SK-N-SH treated with all-trans-retinoic acid at 6 μM for 48 hours (cell line): ENCODE results near the gene GATAD2A.

Source experiments
- ATAC-seq: fragments of 200-7000 bp; cut with Tn5 transposase; 3 replicates; pipeline ENCODE4 v1.9.1; 2020; ENCODE audit warnings: mild to moderate bottlenecking, moderate library complexity
- ARNTL ChIP-seq: fragments of 450-650 bp; formaldehyde crosslinking; IDR thresholded peaks from 2 replicates; pipeline ENCODE4 v1.5.0; 2020; ENCODE audit warnings: low read depth, mild to moderate bottlenecking, moderate library complexity, borderline replicate concordance
- BACH2 ChIP-seq: fragments of 250-450 bp; sonication (Bioruptor Pico); IDR thresholded peaks from 2 replicates; pipeline ENCODE4 v1.9.0; 2021; ENCODE audit warnings: mild to moderate bottlenecking, borderline replicate concordance
- CREB5 ChIP-seq: fragments of 250-450 bp; sonication (Bioruptor Pico); IDR thresholded peaks from 2 replicates; pipeline ENCODE4 v1.5.1; 2020; ENCODE audit warnings: low read depth, mild to moderate bottlenecking, moderate library complexity
- CSDC2 ChIP-seq: fragments of 250-450 bp; sonication (Bioruptor Pico); IDR thresholded peaks from 2 replicates; pipeline ENCODE4 v1.5.0; 2020; ENCODE audit warnings: mild to moderate bottlenecking, moderate library complexity
- CSRNP3 ChIP-seq: fragments of 250-450 bp; sonication (Bioruptor Pico); IDR thresholded peaks from 2 replicates; pipeline ENCODE4 v1.5.1; 2021; ENCODE audit warnings: mild to moderate bottlenecking, moderate library complexity
- ESRRG ChIP-seq: fragments of 250-450 bp; sonication (Bioruptor Pico); IDR thresholded peaks from 2 replicates; pipeline ENCODE4 v1.6.1; 2021; ENCODE audit warnings: mild to moderate bottlenecking
- GLIS3 ChIP-seq: fragments of 250-450 bp; sonication (Bioruptor Pico); IDR thresholded peaks from 2 replicates; pipeline ENCODE4 v1.5.0; 2020; ENCODE audit warnings: mild to moderate bottlenecking, moderate library complexity
- ISL1 ChIP-seq: fragments of 250-450 bp; sonication (Bioruptor Pico); IDR thresholded peaks from 2 replicates; pipeline ENCODE4 v2.1.2; 2022; ENCODE audit warnings: mild to moderate bottlenecking, moderate library complexity
- OSR1 ChIP-seq: fragments of 250-450 bp; sonication (Bioruptor Pico); IDR thresholded peaks from 2 replicates; pipeline ENCODE4 v1.8.0; 2022; ENCODE audit warnings: moderate library complexity, mild to moderate bottlenecking, inconsistent platforms
- PATZ1 ChIP-seq: fragments of 250-450 bp; sonication (Bioruptor Pico); IDR thresholded peaks from 2 replicates; pipeline ENCODE4 v1.8.0; 2020; ENCODE audit warnings: mild to moderate bottlenecking, moderate library complexity, borderline replicate concordance
- POU6F1 ChIP-seq: fragments of 250-450 bp; sonication (Bioruptor Pico); IDR thresholded peaks from 2 replicates; pipeline ENCODE4 v1.8.0; 2021; ENCODE audit warnings: low read depth, mild to moderate bottlenecking, moderate library complexity, borderline replicate concordance
- RARB ChIP-seq: fragments of 250-450 bp; sonication (Bioruptor Pico); IDR thresholded peaks from 2 replicates; pipeline ENCODE4 v1.8.0; 2021; ENCODE audit warnings: mild to moderate bottlenecking, moderate library complexity
- SNAI2 ChIP-seq: fragments of 250-450 bp; sonication (Bioruptor Pico); IDR thresholded peaks from 2 replicates; pipeline ENCODE4 v1.5.0; 2020; ENCODE audit warnings: mild to moderate bottlenecking, moderate library complexity
- TCF4 ChIP-seq: fragments of 250-450 bp; sonication (Bioruptor Pico); IDR thresholded peaks from 2 replicates; pipeline ENCODE4 v1.8.0; 2021; ENCODE audit warnings: mild to moderate bottlenecking, moderate library complexity, borderline replicate concordance
- TOX ChIP-seq: fragments of 250-450 bp; sonication (Bioruptor Pico); IDR thresholded peaks from 2 replicates; pipeline ENCODE4 v1.8.0; 2021; ENCODE audit warnings: mild to moderate bottlenecking, moderate library complexity, borderline replicate concordance
- TSHZ2 ChIP-seq: fragments of 250-450 bp; sonication (Bioruptor Pico); IDR thresholded peaks from 2 replicates; pipeline ENCODE4 v1.5.0; 2020; ENCODE audit warnings: mild to moderate bottlenecking, moderate library complexity
- ZC3H10 ChIP-seq: fragments of 250-450 bp; sonication (Bioruptor Pico); IDR thresholded peaks from 2 replicates; pipeline ENCODE4 v1.5.1; 2021; ENCODE audit warnings: mild to moderate bottlenecking, moderate library complexity
- ZFP3 ChIP-seq: fragments of 250-450 bp; sonication (Bioruptor Pico); IDR thresholded peaks from 2 replicates; pipeline ENCODE4 v1.5.0; 2020; ENCODE audit warnings: mild to moderate bottlenecking, moderate library complexity
- ZFP30 ChIP-seq: fragments of 450-650 bp; formaldehyde crosslinking; IDR thresholded peaks from 2 replicates; pipeline ENCODE4 v1.5.0; 2022; ENCODE audit warnings: mild to moderate bottlenecking, moderate library complexity
- ZNF8 ChIP-seq: fragments of 450-650 bp; formaldehyde crosslinking; IDR thresholded peaks from 2 replicates; pipeline ENCODE4 v1.5.0; 2020; ENCODE audit warnings: mild to moderate bottlenecking, moderate library complexity

Gene GATAD2A

GRCh38 chr19:19439176-19439482 lies 33.7 kb downstream of the GATAD2A start:
- ATAC-seq = no peak

GRCh38 chr19:19443283-19443682 lies 37.8 kb downstream of the GATAD2A start:
- ATAC-seq = no peak
- TF ChIP-seq ISL1 (CRISPR knock-in tag) (no peak), ZFP30 (CRISPR knock-in tag) (no peak), ZNF8 (CRISPR knock-in tag) (no peak), CREB5 (CRISPR knock-in tag) (no peak), TOX (no peak), GLIS3 (CRISPR knock-in tag) (no peak), CSDC2 (CRISPR knock-in tag) (no peak), TCF4 (CRISPR knock-in tag) (no peak)

More at GRCh38 chr19:19439176-19439482, 33.7 kb downstream of the GATAD2A start:
- no peak for TF ChIP-seq TSHZ2 (CRISPR knock-in tag)
- TF ChIP-seq CREB5 (CRISPR knock-in tag) = no peak
- no peak for TF ChIP-seq SNAI2
- no peak for TF ChIP-seq POU6F1 (CRISPR knock-in tag)
- TF ChIP-seq OSR1 (CRISPR knock-in tag) = no peak
- no peak for TF ChIP-seq ARNTL
- TF ChIP-seq RARB (CRISPR knock-in tag) = no peak
- no peak for TF ChIP-seq CSDC2 (CRISPR knock-in tag)
- no peak for TF ChIP-seq ZC3H10 (CRISPR knock-in tag)
- TF ChIP-seq ESRRG = no peak
- TF ChIP-seq BACH2 = no peak
- no peak for TF ChIP-seq PATZ1
- no peak for TF ChIP-seq CSRNP3
- no peak for TF ChIP-seq ISL1 (CRISPR knock-in tag)

GRCh38 chr19:19443902-19444680 lies 38.6 kb downstream of the GATAD2A start:
- no peak for ATAC-seq
- TF ChIP-seq BACH2 (no peak), ISL1 (CRISPR knock-in tag) (no peak), ZNF8 (CRISPR knock-in tag) (no peak), ZFP30 (CRISPR knock-in tag) (no peak), ZFP3 (CRISPR knock-in tag) (no peak), GLIS3 (CRISPR knock-in tag) (no peak), POU6F1 (CRISPR knock-in tag) (no peak)
